ENCODE measurements around the gene CYP2E1.
A peak's percentile ranks its signal among the peaks of the same experiment; 100 is the strongest.
"Not testable (repeated sequence)": the region's sequence is repeated elsewhere in the genome, so short reads cannot be mapped to it uniquely, and the experiment has no call there.

The CYP2E1 gene

DNA sequence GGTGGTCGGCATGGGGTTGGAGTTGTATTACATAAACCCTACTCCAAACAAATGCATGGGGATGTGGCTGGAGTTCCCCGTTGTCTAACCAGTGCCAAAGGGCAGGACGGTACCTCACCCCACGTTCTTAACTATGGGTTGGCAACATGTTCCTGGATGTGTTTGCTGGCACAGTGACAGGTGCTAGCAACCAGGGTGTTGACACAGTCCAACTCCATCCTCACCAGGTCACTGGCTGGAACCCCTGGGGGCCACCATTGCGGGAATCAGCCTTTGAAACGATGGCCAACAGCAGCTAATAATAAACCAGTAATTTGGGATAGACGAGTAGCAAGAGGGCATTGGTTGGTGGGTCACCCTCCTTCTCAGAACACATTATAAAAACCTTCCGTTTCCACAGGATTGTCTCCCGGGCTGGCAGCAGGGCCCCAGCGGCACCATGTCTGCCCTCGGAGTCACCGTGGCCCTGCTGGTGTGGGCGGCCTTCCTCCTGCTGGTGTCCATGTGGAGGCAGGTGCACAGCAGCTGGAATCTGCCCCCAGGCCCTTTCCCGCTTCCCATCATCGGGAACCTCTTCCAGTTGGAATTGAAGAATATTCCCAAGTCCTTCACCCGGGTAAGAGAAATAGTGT is at the start of gene CYP2E1:
Gene CYP2E1 (plus strand): TSS at position 407 of the 632 bp plus-strand sequence. CDS start 33 bp downstream, at position 440.
- no peak for DNase-seq

DNA sequence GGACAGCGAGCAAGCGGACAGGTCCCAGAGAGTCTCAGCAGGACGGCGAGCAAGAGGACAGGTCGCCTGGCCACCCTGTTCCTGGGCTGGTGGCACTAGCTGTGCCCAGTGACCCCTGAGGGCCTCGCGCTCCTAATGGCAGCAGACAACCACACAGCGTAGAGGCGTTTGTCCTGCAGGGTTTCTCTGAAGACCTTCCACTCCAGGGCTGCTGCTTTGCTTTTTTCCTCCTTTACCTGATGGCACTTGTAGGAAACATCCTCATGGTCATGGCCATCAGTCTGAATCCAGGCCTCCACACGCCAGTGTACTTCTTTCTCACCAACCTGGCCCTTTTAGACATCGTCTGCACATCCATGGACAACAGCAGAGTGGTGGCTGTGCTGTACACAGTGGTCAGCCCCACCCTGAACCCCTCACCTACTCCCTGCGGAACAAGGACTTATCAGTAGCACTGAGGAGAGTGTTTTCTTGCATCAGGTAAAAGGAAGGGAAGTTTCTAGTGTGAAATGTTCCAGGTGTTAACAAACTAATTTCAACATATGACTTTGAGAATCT is 46.0 kb upstream of the CYP2E1 start:
- DNase-seq: no peak

DNA sequence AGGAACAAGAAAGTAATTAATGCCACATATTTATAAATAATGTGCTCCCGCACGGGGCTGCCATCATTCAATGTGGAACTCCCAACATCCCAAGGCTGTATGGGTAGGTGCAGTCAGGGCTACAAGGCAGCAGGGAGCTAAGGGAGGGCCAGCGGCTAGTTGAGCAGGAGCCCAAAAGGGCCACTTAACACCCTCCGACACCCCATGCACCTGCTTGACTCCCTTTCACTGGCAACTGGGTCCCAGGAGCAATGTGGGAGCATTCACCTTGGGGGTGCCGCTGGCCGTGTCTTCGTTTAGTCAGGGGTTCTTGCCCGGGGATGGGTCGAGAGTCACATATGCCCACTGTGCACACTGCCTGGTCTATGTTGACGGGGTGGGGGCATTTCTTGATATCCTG is 45.5 kb upstream of the CYP2E1 start:
- DNase-seq: no peak

DNA sequence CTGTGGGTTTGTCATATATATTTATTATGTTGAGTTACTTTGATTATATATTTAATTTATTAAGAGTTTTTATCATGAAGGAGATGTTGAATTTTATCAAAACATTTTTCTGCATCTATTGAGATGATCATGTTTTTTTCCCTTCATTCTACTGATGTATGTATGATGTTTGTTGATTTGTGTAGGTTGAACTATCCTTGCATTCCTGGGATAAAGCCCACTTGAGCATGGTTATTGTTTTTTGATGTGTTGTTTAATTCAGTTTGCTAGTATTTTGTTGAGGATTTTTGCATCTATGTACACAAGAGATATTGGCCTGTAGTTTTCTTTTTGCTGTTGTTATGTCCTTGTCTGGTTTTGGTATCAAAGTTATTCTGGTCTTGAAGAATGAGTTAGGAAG is 42.3 kb upstream of the CYP2E1 start:
- no peak for DNase-seq

DNA sequence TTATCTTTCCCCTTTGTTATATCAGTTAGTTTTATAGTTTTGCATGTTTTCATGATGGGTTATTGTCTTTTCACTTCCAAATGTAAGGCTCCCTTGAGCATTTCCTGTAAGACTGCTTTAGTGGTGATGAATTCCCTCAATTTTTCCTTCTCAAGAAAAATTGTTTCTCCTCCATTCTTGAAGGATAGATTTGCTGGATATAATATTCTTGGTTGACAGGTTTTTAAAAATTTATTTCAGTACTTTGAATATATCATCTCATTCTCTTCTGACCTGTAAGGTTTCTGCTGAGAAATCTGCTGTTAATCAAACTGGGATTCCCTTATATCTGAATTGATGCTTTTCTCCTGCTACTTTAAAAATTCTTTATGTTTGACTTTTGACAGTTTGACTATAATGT is 40.1 kb upstream of the CYP2E1 start:
- DNase-seq: no peak

DNA sequence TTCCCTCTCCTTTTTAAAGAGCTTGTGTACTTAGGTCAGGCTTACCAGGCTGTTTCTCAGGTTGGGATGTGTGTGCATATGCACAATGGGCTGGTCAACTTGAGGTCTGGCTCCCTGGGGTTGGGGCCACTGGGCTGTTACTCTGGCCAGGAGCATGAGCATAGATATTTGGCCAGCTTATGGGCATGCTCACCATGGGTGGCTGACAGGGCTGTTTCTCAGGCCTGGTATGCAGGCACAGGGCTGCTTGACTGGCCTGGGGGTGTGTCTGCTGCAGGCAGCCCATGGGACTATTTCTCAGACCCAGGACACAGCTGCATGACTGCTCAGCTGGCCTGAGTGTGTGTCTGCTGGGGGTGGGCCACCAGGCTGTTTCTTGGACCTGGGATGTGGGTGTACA is 38.8 kb upstream of the CYP2E1 start:
- no peak for DNase-seq

DNA sequence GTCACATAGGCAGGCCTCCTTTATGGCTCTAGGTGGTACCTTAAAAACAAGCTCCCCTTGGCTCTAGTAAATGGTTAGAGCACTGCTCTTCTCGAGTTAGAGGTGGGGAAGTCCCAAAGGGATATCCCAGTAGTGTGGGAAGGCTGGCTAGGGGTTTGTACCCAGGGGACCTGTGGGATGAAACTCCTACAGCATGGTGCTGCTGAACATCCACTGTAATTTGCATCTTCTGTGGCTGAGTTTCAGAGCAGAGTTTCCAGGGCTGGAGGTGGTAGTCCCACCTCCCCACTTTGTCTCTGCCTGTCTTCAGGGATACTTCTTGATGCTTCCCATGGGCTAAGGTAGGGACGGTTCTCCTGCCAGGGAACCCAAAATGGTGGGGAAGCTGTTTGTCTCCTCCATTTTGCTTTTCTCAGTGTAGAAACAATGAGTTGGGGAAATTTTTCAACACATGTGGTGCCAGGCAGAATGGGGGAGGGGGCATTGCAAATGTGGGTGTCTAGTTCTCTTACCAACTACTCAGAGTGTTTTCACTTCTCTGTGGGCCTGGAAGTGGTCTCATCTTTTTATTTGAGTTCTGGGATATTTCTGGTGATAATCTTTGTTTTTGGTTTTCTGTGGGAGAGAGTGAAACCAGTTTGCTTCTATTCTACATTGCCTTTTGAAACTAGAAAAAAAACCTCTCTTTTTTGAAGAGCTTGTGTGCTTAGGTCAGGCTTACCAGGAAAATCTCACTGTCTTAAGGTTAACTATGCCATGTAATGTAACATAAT is 37.2 kb upstream of the CYP2E1 start:
- DNase-seq: no peak

DNA sequence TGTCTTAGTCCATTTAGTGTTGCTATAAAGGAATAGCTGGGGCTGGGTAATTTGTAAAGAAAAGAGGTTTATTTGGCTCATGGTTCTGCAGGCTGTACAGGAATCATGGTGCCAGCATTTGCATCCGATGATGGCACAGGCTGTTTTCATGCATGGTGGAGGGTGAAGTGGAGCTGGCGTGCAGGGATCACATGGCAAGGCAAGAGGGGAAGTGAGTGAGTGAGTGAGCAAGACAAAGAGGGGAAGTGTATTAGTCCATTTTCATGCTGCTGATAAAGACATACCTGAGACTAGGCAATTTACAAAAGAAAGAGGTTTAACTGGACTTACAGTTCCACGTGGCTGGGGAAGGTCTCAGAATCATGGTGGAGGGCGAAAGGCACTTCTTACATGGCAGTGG is 33.6 kb upstream of the CYP2E1 start:
- DNase-seq: not testable (repeated sequence)

DNA sequence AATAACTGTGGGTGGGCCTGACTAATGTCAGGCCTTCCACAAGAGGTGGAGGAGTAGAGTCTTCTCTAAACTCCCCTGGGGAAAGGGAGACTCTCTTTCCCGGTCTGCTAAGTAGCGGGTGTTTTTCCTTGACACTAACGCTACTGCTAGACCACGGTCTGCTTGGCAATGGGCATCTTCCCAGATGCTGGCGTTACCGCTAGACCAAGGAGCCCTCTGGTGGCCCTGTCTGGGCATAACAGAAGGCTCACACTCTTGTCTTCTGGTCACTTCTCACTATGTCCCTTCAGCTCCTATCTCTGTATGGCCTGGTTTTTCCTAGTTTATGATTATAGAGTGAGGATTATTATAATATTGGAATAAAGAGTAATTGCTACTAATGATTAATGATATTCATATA is 29.8 kb upstream of the CYP2E1 start:
- not testable (repeated sequence) for DNase-seq

DNA sequence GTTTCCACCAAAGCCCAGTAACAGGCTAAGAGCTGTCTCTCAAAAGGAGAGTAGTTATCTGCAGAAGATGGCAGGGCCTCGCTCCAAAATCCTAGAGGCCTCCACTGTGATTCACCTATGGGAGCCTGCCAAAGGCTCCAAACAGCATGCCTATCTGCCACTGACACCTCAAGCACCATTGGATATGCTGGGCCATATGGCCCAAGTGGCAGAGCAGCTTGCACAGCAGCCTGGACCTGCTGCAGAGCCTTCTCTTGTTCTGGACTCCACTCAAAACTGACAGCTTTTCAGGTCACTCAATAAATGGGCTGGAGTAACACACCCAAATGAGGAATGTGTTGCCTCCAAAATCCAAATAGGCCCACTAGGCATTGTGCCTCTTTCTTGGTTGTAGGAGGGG is 28.0 kb upstream of the CYP2E1 start:
- not testable (repeated sequence) for DNase-seq

DNA sequence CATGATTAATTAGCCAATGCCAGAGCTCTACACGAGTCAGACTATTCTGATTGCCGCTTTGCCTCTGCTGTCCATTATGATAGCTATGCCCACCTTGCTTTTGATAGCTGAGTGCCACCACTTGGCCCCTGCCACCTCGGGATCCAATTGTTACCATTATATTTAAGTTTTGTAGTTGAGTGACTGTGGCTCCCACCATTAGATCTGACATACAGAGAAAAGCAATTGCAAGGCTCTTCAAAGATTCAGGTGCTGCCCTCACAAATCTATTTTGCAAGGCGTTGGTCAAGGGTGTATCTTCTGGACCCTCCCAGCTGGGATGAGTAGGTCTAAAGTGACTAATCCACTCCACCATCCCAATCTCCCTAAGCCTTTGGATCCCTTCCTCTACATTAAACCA is 26.3 kb upstream of the CYP2E1 start:
- not testable (repeated sequence) for DNase-seq

DNA sequence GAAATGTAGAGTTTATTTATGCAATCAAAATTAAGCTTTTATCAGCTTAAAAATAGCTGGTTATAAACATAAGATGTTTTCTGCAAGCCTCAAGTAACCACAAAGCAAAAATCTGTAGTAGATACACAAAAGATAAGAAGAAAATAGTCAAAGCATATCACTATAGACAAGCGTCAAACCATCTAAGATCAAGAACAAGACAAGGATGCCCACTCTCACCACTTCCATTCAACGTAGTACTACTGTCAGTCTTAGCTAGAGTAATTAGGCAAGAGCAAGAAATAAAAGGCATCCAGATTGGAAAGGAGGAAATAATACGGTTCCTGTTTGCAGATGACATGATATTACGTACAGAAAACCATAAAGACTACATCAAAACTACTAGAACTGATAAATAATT is 17.5 kb upstream of the CYP2E1 start:
- no peak for DNase-seq

DNA sequence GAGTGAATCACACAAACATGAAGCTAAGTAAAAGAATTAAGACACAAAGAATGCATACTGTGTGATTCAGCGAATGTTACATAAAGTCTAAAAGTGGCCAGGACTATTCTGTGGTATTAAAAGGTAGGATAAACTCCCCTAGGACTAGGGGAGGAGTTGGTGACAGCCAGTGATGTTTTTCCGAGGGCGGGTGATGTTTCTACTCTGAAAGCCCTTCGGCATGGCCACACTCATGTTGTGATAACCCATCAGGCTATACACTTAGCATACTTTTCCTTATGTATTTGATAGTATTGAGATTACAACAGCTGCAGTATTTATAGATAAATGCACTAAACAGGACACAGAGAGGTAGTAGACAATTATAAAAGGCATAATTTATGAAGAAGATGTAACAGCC is 15.8 kb upstream of the CYP2E1 start:
- DNase-seq: no peak

DNA sequence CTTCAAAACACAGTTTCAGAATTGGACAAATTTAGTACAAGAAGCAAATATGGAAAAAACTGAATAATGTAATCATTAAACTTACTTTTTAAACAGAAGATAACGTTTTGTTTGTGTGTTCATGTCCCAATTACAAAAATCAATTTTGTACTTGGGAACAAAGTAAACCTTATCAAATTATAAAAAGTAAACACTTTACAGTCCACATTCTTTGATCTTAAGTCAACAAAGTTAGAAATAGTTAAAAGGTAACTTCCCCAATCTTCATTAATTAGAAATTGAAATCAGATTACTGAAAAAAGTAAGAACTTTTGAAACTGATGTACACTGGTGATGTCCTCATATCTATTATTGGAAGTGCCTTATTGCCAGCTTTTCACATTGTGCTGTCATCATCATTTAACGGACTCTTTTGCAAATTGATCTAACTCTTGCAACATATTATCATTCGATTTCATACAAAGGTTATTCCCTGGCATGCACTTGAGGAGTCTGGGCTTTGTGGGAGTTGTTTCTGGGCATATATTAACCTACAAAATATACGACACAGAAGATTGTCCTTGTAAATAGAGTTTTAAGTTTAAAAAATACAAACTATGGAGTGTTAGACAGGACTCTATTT is 15.1 kb upstream of the CYP2E1 start:
- no peak for DNase-seq

DNA sequence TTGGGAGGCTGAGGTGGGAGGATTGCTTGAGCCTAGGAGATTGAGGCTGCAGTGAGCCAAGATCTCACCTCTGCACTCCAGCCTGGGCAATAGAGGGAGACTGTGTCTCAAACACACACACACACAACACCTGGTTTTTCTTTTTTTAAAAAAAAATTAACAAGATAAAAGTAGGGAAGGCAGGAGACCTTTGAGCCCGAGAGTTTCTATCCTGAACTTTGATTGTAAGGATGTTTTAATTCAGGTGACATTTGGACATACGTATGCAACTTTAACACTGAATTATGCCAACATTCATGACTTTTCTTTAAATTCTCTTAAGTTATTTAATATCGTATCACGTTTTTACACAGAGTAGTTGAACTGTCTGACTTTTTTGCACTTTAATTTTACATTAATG is 11.7 kb upstream of the CYP2E1 start:
- no peak for DNase-seq

DNA sequence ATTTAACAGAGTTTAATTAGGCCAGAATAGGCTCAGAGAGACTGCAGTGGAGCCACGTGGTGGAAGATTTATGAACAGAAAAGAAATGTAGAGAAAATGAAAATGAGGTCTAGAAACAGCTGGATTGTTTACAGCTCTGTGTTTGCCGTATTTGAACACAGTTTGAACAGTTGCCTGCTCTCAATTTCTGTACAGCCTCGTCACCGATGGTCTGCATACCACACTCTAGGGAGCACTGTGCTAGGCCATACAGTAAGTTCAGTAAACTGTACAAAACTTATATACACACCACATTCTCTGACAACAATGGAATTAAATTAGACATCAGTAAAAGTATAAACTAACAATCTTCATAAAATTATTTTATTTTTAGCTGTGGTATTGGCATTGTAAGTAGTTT is 11.1 kb upstream of the CYP2E1 start:
- DNase-seq: no peak

DNA sequence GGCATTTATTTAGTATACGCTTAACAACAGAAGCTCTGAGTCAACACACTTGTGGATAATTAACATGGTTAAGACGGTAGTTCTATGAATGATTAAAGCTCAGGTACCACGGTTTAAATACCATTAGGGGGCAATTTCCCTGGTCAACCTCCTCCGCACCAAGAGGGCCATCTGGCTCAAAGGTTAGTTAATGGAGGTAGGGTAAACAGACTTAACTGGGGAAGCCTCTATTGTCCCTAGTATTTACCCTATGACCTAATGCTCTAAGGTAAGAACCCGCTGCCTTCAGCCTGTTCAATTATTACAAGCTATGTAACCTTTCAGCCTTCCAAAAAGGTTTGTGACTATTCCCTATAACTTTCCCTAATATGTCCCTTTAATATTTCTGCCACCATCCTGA is 8.6 kb upstream of the CYP2E1 start:
- DNase-seq: not testable (repeated sequence)

DNA sequence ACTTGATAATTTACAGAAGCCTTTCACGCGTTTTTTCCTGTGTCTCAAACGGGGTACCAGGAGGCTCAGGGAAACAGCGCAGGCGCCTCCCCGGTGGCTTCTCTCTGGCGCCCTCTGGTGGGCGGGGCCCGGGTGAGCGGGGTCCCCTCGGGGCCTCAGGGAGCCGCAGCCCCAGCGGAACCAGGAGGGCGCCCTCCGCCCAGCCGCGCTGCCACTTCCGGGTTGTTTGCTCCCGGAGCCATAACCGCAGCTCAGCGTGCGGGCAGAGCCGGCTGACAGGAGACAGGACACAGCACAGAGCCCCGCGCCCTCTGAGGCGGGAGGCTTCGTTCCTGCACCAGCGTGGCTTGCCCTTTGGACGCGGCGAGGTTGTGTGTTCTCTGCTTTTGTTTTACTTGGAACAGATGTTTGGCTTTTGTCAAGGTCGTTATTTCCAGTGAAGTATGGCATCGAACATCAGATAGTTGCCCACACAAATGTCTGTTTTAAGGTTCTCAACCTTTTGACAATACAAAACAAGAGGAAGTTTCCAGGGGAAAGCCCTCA is 6.9 kb upstream of the CYP2E1 start:
- peak; percentile 81 for DNase-seq

DNA sequence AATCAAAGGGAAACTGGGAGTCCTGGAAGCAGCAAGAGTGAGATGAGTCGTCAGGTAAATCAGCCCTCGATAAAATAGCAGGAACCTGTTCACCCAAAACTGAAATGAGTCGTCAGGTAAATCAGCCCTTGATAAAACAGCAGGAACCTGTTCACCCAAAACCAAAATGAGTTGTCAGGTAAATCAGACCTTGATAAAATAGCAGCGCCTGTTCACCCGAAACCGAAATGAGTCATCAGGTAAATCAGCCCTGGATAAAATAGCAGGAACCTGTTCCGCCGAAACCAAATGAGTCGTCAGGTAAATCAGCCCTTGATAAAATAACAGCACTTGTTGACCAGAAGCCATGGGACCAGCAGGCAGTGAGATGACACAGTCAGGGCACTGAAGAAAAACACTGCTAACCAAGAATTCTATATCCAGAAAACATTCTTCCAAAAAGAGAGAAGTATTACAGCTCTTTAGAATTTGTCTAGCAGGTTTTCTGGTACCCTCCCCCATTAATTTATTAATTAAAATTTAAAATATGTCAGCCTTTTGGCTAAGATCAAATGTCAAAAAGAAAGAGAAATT is 3.4 kb upstream of the CYP2E1 start:
- no peak for DNase-seq

DNA sequence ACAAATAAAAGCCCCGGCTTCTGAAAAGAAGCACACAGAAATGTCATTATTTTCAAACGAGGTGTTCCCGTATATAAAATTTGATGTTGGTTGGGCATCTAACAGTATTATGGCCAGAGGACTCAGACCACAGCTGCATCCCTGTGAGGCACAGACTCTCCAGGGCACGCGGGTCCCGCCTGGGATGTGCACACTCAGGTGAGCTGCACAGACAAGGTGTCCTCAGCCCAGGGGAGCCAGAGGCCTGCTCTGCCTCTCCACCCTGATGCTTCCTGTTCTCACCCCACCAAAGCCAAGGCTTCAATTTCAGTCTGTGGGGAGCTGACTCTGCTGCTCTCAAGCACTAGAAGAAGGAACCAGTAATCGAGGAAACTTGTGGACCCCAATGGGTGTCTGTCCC is 1.7 kb upstream of the CYP2E1 start:
- no peak for DNase-seq

DNA sequence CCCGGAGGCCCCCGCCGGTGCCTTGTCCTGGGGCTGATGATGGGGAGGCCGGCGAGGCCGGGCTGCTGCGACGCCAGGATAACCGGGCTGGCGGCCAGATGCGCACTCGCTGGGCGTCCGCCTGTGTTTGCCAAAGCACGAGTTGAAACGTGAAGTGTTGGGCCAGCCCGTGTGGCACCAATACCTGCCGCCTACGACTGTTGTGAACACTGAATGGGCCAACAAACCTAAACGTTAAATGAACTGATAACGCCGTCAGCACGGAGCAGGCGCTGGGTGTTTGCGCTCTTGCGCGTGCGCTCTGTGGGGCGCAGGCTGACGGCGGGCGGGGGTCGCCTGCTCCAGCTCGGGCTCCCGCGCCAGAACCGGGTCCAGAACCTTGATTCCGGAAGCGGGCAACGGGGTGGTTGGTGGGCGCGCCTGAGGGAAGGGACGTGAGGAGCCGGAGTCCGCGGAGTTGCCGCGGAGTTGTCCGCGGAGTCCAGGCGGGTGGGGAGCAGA is 658 bp downstream of the CYP2E1 start:
- no peak for DNase-seq

DNA sequence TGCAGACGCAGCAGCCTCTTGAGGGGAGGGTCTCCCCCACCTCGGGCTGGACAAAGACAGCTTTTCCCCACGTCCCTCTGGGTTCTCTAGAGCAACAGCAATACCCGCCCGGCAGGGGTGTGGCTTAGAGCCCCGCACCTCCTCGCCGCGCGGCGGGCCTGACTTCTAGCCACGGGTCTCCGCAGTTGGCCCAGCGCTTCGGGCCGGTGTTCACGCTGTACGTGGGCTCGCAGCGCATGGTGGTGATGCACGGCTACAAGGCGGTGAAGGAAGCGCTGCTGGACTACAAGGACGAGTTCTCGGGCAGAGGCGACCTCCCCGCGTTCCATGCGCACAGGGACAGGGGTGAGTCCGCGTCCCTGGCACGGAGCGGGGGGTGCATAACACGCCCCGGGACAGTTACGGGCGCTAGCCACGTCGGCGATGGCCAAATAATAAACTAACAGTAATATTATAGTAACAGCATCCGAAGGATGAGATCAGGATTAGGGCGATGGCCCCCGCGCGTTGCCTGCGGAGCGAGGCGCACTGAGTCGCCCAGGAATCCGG is 1.2 kb downstream of the CYP2E1 start:
- DNase-seq: no peak
